K562 (cell line): ENCODE measurements around the gene ST3GAL3. TPM values are rescaled to one million over a fixed set of nuclear protein-coding genes. Genes with fewer than 3 reads are reported as not detected.

ENCODE experiments used
- CCAR2 ChIP-seq: fragments of 200-400 bp; formaldehyde crosslinking; IDR thresholded peaks from 2 replicates; pipeline ENCODE4 v1.6.1; 2017; ENCODE audit warnings: mild to moderate bottlenecking, low read depth, low read length
- CCNT2 ChIP-seq: IDR thresholded peaks from 2 replicates; pipeline ENCODE4 v1.6.1; 2011; ENCODE audit warnings: borderline replicate concordance, low read depth, mild to moderate bottlenecking, moderate library complexity, mixed read lengths, low read length; ENCODE audit not compliant: insufficient read length; ENCODE audit errors: extremely low read depth
- E2F4 ChIP-seq: sonication (generic); formaldehyde crosslinking; IDR thresholded peaks from 2 replicates; pipeline ENCODE4 v1.8.0; 2022; ENCODE audit warnings: mild to moderate bottlenecking, low read depth, missing genetic modification reagents
- FOXA3 ChIP-seq, 2 experiments: fragments of 450-650 bp in 1 of 2; sonication (generic) in 1 of 2; formaldehyde crosslinking; IDR thresholded peaks in 1 of 2; conservative IDR thresholded peaks in 1 of 2; 2 replicates each; pipeline versions ENCODE4 v1.4.0 to v1.8.0; 2020 to 2022; ENCODE audit warnings: mild to moderate bottlenecking in 2 of 2, missing genetic modification reagents in 1 of 2
- ID3 ChIP-seq, 2 experiments: fragments of 250-450 bp in 1 of 2; fragments of 450-650 bp in 1 of 2; sonication (Bioruptor Pico) in 1 of 2; IDR thresholded peaks; 2 replicates each; pipeline versions ENCODE4 v1.6.1 to v1.8.0; 2016 to 2021; ENCODE audit warnings: mild to moderate bottlenecking in 2 of 2, moderate library complexity in 2 of 2, missing compliant biosample characterization in 1 of 2, missing genetic modification characterization in 1 of 2
- IRF9 ChIP-seq: fragments of 450-650 bp; IDR thresholded peaks from 2 replicates; pipeline ENCODE4 v1.6.1; 2016; ENCODE audit warnings: missing biosample characterization, missing genetic modification characterization
- KLF10 ChIP-seq: fragments of 250-450 bp; sonication (Bioruptor Pico); IDR thresholded peaks from 2 replicates; pipeline ENCODE4 v1.6.1; 2021; ENCODE audit warnings: matching md5 sums
- PHF21A ChIP-seq: fragments of 450-650 bp; IDR thresholded peaks from 2 replicates; pipeline ENCODE4 v1.6.1; 2017; ENCODE audit warnings: low read depth, borderline replicate concordance
- POLR2G ChIP-seq: fragments of 200-400 bp; formaldehyde crosslinking; IDR thresholded peaks from 2 replicates; pipeline ENCODE4 v1.6.1; 2017; ENCODE audit warnings: low read depth, mild to moderate bottlenecking, antibody characterized with exemption, low read length, moderate library complexity
- PRDM10 ChIP-seq: fragments of 450-650 bp; IDR thresholded peaks from 2 replicates; pipeline ENCODE4 v1.6.1; 2018; ENCODE audit not compliant: partially characterized antibody
- SIN3A ChIP-seq, 2 experiments: fragments of 150-350 bp in 1 of 2; IDR thresholded peaks; 2 replicates each; pipeline ENCODE4 v1.6.1; 2011 to 2016; ENCODE audit warnings: borderline replicate concordance in 2 of 2, low read depth in 2 of 2, low read length in 2 of 2, mild to moderate bottlenecking in 2 of 2, moderate library complexity in 2 of 2; ENCODE audit not compliant: control insufficient read depth in 1 of 2
- SRF ChIP-seq, 2 experiments: fragments of 250-450, 450-650 bp in 1 of 2; sonication (Bioruptor Pico) in 1 of 2; sonication (generic) in 1 of 2; formaldehyde crosslinking; IDR thresholded peaks; 2 replicates each; pipeline versions ENCODE4 v1.5.0 to v1.5.1; 2020 to 2022; ENCODE audit warnings: mild to moderate bottlenecking in 1 of 2, missing genetic modification reagents in 1 of 2
- TFAM ChIP-seq: fragments of 250-450 bp; sonication (Bioruptor Pico); conservative IDR thresholded peaks from 2 replicates; pipeline ENCODE4 v1.5.0; 2021; ENCODE audit warnings: mild to moderate bottlenecking, moderate library complexity
- XRCC5 ChIP-seq: fragments of 200-400 bp; formaldehyde crosslinking; IDR thresholded peaks from 2 replicates; pipeline ENCODE4 v1.6.1; 2017; ENCODE audit warnings: low read depth, mild to moderate bottlenecking, low read length
- ZBED1 ChIP-seq: IDR thresholded peaks from 2 replicates; pipeline ENCODE4 v1.6.1; 2014
- ZBTB17 ChIP-seq: fragments of 450-650 bp; formaldehyde crosslinking; IDR thresholded peaks from 2 replicates; pipeline ENCODE4 v1.4.0; 2020; ENCODE audit warnings: mild to moderate bottlenecking
- ZNF12 ChIP-seq: sonication (generic); formaldehyde crosslinking; IDR thresholded peaks from 2 replicates; pipeline ENCODE4 v1.4.0; 2020; ENCODE audit warnings: mild to moderate bottlenecking, missing genetic modification reagents
- ZNF263 ChIP-seq: sonication (generic); formaldehyde crosslinking; IDR thresholded peaks from 2 replicates; pipeline ENCODE4 v1.8.0; 2022; ENCODE audit warnings: mild to moderate bottlenecking, missing genetic modification reagents, borderline replicate concordance
- ZNF717 ChIP-seq: fragments of 250-450 bp; sonication (Bioruptor Pico); IDR thresholded peaks from 2 replicates; pipeline ENCODE4 v1.5.0; 2021
- ZSCAN32 ChIP-seq: fragments of 450-650 bp; formaldehyde crosslinking; IDR thresholded peaks from 2 replicates; pipeline ENCODE4 v1.4.0; 2020; ENCODE audit warnings: mild to moderate bottlenecking, moderate library complexity
- polyA plus RNA-seq, 8 experiments: library from polyadenylated mRNA; depleted of rRNA in 4 of 8; stranded (reverse) in 5 of 8; unstranded in 3 of 8; fragments of >200 nt; fragmentation: Nextera tagmentation in 2 of 8; fragmentation: Illumina TruSeq in 1 of 8; extraction: Ambion mirVana in 2 of 8; extraction: Trizol in 1 of 8; gene quantifications; 2 replicates each; pipeline versions ENCODE4 v1.2.1 to v1.2.3, GENCODE V29; 2011 to 2014; ENCODE audit warnings: inconsistent platforms in 1 of 8, missing spikeins in 1 of 8
- total RNA-seq, 7 experiments: library from RNA; depleted of rRNA in 6 of 7; stranded (reverse); fragments of >200 nt in 6 of 7; fragmentation: Illumina TruSeq in 2 of 7; extraction: Trizol in 2 of 7; gene quantifications; 2 replicates each; pipeline versions ENCODE4 v1.2.1 to v1.2.3, GENCODE V29; 2011 to 2021; ENCODE audit warnings: low replicate concordance in 1 of 7

ST3GAL3 gene
- total and polyA plus RNA-seq, 9 of the 15 experiments (the other 6 are each of a cell fraction or from before 2014, with no cell fraction given) = 1.2 to 18.9 (median 11.0) TPM

- no peak for TF ChIP-seq IRF9 (tag)
- no peak for TF ChIP-seq TFAM (CRISPR knock-in tag)
- TF ChIP-seq ZBTB17 (CRISPR knock-in tag) = no peak
- peak; percentile 19 for TF ChIP-seq PRDM10
- TF ChIP-seq FOXA3 (CRISPR knock-in tag; conservative IDR thresholded peaks at IDR 0.05 in 1 of 2, IDR thresholded peaks at IDR 0.05 in 1 of 2) = no peak
- TF ChIP-seq POLR2G = no peak; the same call in 1 of the 2 replicates
- no peak for TF ChIP-seq ZBED1
- no peak for TF ChIP-seq SRF (CRISPR knock-in tag; IDR thresholded peaks at IDR 0.05)
- no peak for TF ChIP-seq ZSCAN32 (CRISPR knock-in tag)
- TF ChIP-seq ZNF717 (CRISPR knock-in tag) = no peak
- no peak for TF ChIP-seq SIN3A (IDR thresholded peaks at IDR 0.05; ENCODE audit: borderline replicate concordance in 2 of 2, control insufficient read depth in 1 of 2, low read depth in 2 of 2, low read length in 2 of 2)
- TF ChIP-seq ZNF12 (CRISPR knock-in tag) = no peak
- no peak for TF ChIP-seq KLF10
- TF ChIP-seq ID3 (CRISPR knock-in tag; IDR thresholded peaks at IDR 0.05) = no peak
- TF ChIP-seq ID3 (tag; IDR thresholded peaks at IDR 0.05) = peak; percentile 43; the same call in 1 of the 2 replicates
- TF ChIP-seq XRCC5 = peak; percentile 25; the same call in 1 of the 2 replicates
- TF ChIP-seq ZNF263 = no peak
- TF ChIP-seq E2F4 (CRISPR knock-in tag) = 0 out of 2 replicates have a peak, but pooled peaks have one; percentile 57
- TF ChIP-seq CCAR2 = no peak
- no peak for TF ChIP-seq PHF21A
- no peak for TF ChIP-seq CCNT2
Observed at GRCh38 chr1:43934101-43934985, 227.0 kb downstream of the ST3GAL3 start (continued).
